ENCODE measurements around the gene FOXO6.

Gene FOXO6

GRCh38 chr1:41371630-41372599, 10.7 kb downstream of the FOXO6 start:
- peaks cover 71% of the 10 kb centered on the region for H3K27me3 ChIP-seq
- H3K36me3 ChIP-seq, result no peaks in the 10 kb centered on the region
- TF ChIP-seq CTCF (IDR thresholded peaks at IDR 0.05), result no peak
- H3K9me3 ChIP-seq, result no peaks in the 10 kb centered on the region
- no peak overlapping the region for H3K4me3 ChIP-seq (ENCODE audit: low read depth in 1 of 2, low read length in 1 of 2)
- H3K27ac ChIP-seq, result no peak overlapping the region
- H3K4me1 ChIP-seq (ENCODE audit: control insufficient read depth in 1 of 2, insufficient read depth in 1 of 2, low read depth in 1 of 2, low read length in 1 of 2), result no peaks in the 10 kb centered on the region

GRCh38 chr1:41372600-41372993, 11.4 kb downstream of the FOXO6 start:
- Histone ChIP-seq H3K27me3 (peaks cover 68% of the 10 kb centered on the region), H3K4me1 (ENCODE audit: control insufficient read depth in 1 of 2, insufficient read depth in 1 of 2, low read depth in 1 of 2, low read length in 1 of 2) (no peaks in the 10 kb centered on the region), H3K4me3 (ENCODE audit: low read depth in 1 of 2, low read length in 1 of 2) (no peak overlapping the region), H3K9me3 (no peaks in the 10 kb centered on the region), H3K27ac (no peak overlapping the region), H3K36me3 (no peaks in the 10 kb centered on the region)
- no peak for TF ChIP-seq CTCF (IDR thresholded peaks at IDR 0.05)

GRCh38 chr1:41373373-41373772, 12.1 kb downstream of the FOXO6 start:
- peaks cover 61% of the 10 kb centered on the region for H3K27me3 ChIP-seq
- H3K27ac ChIP-seq, result no peak overlapping the region
- H3K4me1 ChIP-seq (ENCODE audit: control insufficient read depth in 1 of 2, insufficient read depth in 1 of 2, low read depth in 1 of 2, low read length in 1 of 2), result no peaks in the 10 kb centered on the region
- no peak overlapping the region for H3K4me3 ChIP-seq (ENCODE audit: low read depth in 1 of 2, low read length in 1 of 2)
- H3K36me3 ChIP-seq, result no peaks in the 10 kb centered on the region
- TF ChIP-seq CTCF (IDR thresholded peaks at IDR 0.05), result no peak
- no peaks in the 10 kb centered on the region for H3K9me3 ChIP-seq

GRCh38 chr1:41374711-41375110, 13.5 kb downstream of the FOXO6 start:
- Histone ChIP-seq H3K4me1 (ENCODE audit: control insufficient read depth in 1 of 2, insufficient read depth in 1 of 2, low read depth in 1 of 2, low read length in 1 of 2) (peaks cover 2 to 4% of the 10 kb centered on the region in 2 experiments), H3K9me3 (no peaks in the 10 kb centered on the region), H3K27me3 (peaks cover 57% of the 10 kb centered on the region), H3K4me3 (ENCODE audit: low read depth in 1 of 2, low read length in 1 of 2) (no peak overlapping the region), H3K27ac (no peak overlapping the region), H3K36me3 (no peaks in the 10 kb centered on the region)
- TF ChIP-seq CTCF (IDR thresholded peaks at IDR 0.05), result no peak

- no peaks in the 10 kb centered on the region for H3K9me3 ChIP-seq
- H3K27ac ChIP-seq, result no peak overlapping the region
- H3K4me1 ChIP-seq (ENCODE audit: control insufficient read depth in 1 of 2, insufficient read depth in 1 of 2, low read depth in 1 of 2, low read length in 1 of 2), result peaks cover 20 to 25% of the 10 kb centered on the region in 2 experiments
- peaks cover 77% of the 10 kb centered on the region for H3K27me3 ChIP-seq
- no peak for TF ChIP-seq CTCF (IDR thresholded peaks at IDR 0.05)
- no peaks in the 10 kb centered on the region for H3K36me3 ChIP-seq
- H3K4me3 ChIP-seq (ENCODE audit: low read depth in 1 of 2, low read length in 1 of 2), result no peak overlapping the region
Observed at GRCh38 chr1:41377397-41377796, 16.2 kb downstream of the FOXO6 start.

Measured in neutrophil (primary cell).